Islet precursor cell (in vitro differentiated cells): Measurements from ENCODE around the gene FAH.
"Not testable (repeated sequence)": the region's sequence is repeated elsewhere in the genome, so short reads cannot be mapped to it uniquely, and the experiment has no call there.

Source experiments
- DNase-seq: peaks from one replicate; pipeline ENCODE4 v3.0.0-alpha.2; 2018

Gene FAH

DNA sequence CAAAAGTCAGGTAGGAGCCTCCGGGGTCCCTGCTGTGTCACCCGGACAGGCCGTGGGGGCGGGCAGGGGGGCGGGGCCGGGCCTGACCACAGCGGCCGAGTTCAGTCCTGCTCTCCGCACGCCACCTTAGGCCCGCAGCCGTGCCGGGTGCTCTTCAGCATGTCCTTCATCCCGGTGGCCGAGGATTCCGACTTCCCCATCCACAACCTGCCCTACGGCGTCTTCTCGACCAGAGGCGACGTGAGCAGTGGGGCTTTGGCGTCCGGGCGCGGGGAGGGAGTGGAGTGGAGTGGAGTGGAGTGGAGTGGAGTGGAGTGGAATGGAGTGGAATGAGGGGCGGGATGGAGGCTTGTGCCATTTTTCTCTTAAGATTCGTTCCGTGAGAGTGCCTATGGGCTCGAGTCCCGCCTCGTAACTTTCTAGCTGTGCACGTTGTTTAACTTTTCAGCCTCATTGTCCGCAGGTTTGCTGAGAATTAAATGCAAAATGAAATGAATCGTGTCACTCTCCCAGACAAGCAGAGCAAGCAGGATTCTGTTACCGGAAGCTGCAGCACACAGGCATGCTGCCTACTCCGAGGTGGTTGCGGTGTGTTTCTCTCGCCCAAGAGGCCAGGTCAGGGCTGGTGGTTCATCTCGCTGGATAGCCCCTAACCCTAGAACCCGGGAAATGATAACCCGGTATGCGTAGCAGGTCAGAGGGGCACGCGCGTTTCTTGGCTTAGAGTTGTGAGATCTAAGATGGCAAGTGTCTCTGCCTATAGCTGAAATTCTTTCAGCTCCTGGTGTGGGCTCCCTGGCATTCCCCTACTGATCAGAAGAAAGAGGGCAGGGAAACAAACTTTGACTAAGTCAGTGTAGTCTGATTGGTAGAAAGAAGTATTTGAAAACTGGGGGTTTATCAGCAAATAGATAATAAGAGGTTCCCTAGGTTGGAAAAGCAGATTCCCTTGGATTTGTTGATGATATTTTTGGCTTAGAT lies at the start of gene FAH:
Gene FAH (plus strand): TSS at position 104 of the 981 bp plus-strand sequence. CDS start 56 bp downstream, at position 160.
- peak; percentile 76 for DNase-seq

DNA sequence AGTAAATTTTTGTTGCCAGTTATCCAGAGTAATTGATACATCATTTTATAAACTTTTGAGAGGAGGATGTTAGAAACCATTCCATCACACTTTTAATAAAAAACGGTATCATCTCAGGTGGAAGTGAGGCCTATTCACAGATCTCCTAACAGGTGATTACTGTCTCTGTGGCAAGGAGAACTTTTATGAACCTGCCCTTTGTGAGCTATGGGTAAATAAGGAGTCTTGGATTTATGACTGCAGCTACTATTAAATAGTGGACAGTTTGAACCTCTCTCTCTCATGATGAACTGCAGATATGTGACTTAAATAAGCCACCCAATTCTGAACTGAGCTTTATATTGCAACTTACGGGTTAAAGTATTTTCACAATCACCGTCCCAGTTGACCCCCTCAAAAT lies 47.6 kb upstream of the FAH start:
- DNase-seq, result no peak

GRCh38 chr15:80105595-80105994 lies 47.2 kb upstream of the FAH start:
- no peak for DNase-seq

DNA sequence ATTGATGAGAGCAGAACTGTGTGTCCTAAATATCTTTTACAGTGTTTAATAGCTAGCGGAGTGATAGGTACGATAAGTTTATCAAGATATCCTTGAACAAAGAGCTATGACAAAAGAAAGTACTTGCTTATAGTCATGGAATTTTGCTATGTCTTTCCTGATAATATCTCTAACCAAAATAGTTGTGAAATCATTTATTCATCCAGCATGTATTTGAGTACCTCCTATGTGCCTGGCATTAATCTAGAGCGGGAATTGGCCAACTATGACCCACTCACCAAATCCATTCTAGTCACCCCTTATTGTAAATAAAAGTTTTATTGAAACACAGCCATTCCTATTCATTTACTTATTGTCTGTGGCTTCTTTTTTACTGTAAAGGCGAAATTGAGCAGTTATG lies 46.7 kb upstream of the FAH start:
- DNase-seq, result no peak

- no peak for DNase-seq
Measured at GRCh38 chr15:80107204-80107603, 45.6 kb upstream of the FAH start.

DNA sequence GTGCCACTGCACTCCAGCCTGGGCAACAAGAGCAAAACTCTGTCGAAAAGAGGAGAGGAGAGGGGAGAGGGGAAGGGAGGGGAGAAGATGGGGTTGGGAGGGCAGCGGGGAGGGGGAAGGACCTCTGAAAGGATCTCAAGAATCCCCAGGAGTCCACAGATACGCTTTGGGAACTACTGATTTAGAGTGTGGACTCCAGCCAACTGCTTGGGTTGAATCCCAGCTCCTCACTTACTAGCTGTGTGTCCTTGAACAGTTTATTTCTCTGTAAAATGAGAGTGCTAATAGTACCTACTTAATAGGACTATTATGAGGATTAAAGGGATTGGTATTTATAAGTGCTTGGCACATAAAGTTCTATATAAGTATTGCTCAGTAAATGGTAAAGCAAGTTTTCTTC lies 45.0 kb upstream of the FAH start:
- DNase-seq, result no peak

DNA sequence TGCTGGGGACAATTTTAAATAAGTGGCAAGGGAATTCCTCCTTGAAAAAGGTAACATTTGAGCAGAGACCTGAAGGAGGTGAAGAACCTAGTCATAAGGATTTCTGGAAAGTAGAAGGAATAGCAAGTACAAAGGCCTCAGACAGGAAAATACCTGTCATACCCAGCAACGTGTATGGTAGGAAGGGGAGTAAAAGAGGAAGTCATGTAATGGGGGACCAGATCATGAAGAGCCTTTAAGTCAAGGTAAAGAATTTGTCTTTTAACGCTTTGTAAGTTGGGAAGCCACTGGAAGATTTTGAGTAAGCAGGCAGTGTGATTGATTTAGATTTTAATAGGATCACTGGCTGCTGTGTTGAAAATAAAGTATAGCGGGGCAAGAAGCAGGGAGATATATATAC lies 43.4 kb upstream of the FAH start:
- no peak for DNase-seq

GRCh38 chr15:80110920-80111319 lies 41.9 kb upstream of the FAH start:
- no peak for DNase-seq

- no peak for DNase-seq
Measured at GRCh38 chr15:80114114-80114513, 38.7 kb upstream of the FAH start.

DNA sequence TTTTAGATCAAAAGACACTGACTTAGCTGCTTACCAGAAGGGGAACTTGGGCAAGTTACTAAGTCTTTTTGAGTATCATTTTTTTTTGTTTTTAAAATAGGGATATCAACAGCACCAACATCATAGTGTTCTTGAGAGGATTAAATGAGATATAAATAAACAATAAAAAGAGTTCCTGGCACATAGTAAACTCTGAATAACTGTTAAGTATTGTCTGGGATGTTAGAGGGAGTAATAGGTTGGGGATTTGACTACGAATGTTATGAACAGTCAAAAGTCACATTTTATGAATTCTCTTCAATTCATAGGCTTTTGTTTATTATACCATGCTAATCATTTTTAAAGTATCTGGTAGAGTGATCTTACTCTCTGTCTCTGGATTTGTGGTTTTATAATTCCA lies 37.8 kb upstream of the FAH start:
- DNase-seq, result no peak

DNA sequence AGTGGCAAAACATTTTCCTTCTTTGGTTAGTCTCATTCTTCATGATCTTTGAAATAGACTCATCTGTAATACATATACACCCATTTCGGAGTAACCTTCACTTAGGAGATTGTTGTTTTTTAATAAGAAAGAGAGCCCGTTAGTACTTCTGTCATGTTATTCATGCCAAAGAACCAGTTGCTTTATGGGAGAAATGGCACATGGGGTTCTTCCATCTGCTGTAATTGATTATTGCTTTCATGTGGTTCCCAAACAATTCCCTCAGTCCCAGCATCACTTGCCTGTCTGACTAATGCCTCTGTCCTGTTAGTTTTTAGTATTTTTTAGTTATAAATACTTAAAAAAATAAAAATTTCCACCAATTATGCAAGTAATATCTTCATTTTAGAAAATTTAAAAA lies 33.8 kb upstream of the FAH start:
- DNase-seq, result no peak

DNA sequence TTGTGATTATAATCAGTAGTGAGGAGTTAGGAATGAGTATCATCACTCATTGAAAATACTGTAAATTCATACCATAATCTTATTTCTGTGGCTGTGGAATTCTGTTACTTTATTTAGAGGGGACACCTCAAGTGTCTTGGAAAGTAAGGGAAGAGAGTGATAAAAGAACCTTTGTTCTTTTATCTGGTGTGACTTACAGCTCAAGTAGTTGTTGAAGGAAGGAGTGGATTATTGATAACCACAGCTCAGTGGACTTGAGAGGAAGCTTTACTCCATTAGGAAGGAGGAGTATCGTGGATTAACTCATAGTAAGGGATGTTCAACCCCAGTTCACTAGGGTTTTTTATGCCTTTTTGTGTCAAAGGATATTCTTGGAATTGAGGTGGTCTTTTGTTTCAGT lies 32.2 kb upstream of the FAH start:
- no peak for DNase-seq

- DNase-seq, result no peak
Measured at GRCh38 chr15:80121546-80121945, 31.3 kb upstream of the FAH start.

DNA sequence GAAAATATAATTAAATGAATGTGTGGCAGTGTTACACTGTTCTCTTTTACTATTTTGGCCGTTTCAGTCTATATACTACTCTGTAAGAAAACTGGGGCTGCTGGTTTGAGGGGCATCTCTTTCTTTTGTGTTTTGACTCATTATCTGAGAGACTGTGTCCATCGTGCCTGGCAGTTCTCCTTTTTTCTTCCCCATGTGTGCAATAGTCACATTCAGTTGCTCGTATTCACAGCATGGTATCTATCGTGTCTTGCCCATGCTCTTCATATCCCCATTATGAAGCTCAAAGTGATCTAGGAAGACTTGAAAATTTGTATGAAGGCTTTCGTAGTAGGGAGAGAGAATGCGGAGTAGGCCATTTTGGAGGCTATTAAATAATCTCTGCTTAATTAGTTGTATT lies 29.8 kb upstream of the FAH start:
- no peak for DNase-seq

GRCh38 chr15:80127253-80127652 lies 25.5 kb upstream of the FAH start:
- DNase-seq, result not testable (repeated sequence)

- no peak for DNase-seq
Measured at GRCh38 chr15:80127911-80128310, 24.9 kb upstream of the FAH start.

GRCh38 chr15:80132382-80132781 lies 20.4 kb upstream of the FAH start:
- DNase-seq, result no peak

DNA sequence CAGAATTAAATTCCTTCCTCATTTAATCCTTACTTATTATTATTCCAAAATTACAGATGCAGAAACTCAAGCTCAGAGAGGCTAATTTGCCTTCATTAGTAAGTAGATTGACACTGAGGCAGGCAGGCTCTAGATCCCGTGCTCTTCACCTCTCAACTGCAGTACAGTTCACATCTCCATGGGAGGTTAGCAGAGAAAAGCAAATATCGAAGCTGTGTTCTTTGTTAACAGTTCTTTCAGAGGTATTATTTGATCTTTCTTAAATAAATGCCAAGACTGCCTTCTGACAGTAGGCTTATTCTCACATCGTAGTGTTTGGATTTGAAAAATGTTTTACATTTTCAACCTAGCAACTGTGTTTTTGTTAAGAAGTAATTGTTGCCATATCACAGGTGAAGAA lies 15.9 kb upstream of the FAH start:
- DNase-seq, result no peak

DNA sequence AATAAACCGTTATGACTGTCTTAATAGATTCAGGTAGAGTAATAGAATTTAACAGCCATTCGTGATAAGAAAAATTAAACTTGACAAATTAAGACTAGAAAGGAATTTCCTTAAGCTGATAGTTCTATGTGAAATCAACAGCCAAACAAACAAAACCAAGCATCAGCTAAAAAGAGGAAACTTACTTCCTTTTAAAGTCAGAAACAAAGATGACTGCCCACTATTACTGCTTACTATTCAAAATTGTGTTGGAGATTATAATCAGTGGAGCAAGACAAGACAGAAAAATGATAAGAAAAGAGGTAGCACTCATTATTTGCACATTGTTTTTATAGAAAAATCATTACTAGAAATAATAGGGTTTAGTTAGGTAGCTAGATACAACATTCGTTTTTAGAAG lies 13.8 kb upstream of the FAH start:
- DNase-seq, result no peak

DNA sequence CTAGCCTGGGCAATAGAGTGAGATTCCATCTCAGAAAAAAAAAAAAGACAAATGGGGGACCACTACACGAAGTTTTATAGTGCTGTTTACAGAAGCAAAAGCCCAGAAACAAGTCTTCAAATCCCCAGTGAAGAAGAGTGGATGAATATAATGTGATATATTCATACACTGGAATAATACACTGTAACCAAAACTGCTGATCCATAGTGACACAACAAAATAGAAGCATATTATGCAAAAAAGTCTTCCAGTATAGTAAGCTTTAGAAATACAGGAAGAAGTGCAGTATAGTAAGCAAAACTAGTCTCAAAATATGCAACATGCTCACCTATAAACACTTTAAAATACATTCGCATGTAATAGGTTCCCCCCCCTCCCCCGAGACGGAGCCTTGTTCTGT lies 11.9 kb upstream of the FAH start:
- DNase-seq, result no peak

- DNase-seq, result no peak
Measured at GRCh38 chr15:80141916-80142598, 10.7 kb upstream of the FAH start.

DNA sequence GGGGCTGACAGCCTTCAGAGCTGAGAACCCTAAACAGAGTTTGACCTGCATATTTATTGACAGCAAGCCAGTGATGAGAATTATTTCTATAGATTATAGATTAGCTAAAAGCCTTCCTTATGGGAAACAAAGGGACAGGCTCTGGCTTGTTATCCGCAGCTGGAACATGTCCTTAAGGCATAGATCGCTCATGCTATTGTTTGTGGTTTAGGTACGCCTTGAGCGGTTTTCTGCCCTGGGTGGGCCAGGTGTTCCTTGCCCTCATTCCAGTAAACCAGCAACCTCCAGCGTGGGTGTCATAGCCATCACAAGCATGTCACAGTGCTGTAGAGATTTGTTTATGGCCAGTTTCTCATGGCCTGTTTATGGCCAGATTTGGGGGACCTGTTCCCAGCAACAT lies 10.2 kb upstream of the FAH start:
- no peak for DNase-seq

- no peak for DNase-seq
Measured at GRCh38 chr15:80151148-80151547, 1.7 kb upstream of the FAH start.

DNA sequence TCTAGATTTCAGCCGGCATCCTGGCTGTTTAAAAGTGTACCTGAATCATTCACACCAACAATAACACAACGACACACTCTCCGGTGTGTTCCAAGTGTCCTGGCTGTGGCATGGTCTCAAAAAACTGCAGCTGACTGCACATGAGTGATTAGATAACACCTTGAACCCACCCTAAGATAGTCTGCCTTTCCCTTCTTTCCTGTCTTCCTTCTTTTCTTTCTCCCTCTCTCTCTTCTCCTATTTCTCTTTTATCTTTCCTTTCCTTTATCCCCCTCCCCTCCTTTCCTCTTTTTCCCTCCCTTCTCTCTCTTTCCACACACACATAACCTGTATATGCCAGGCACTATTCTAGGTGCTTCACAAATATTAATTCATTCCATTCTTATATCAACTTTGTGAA lies 1.2 kb upstream of the FAH start:
- no peak for DNase-seq
